Keratinocyte (primary cell): ENCODE data around the gene GOLGA6A. TPM values are rescaled to one million over a fixed set of nuclear protein-coding genes. Genes with fewer than 3 reads are reported as not detected.

ENCODE experiments used
- DNase-seq: peaks from one replicate; pipeline ENCODE4 v3.0.0-alpha.2; 2011; ENCODE audit warnings: low read depth, missing footprints, low spot score
- FAIRE-seq: peaks from 2 replicates; lab custom pipeline; 2011; peaks lifted over from hg19 to GRCh38; lab: Jason Lieb, UNC
- H2AFZ ChIP-seq: 2 replicates; pipeline ENCODE4 v1.6.0; 2012; ENCODE audit warnings: low read length, control low read depth, inconsistent platforms; ENCODE audit not compliant: control insufficient read depth
- H3K27ac ChIP-seq: 2 replicates; pipeline ENCODE4 v1.5.1; 2011; ENCODE audit warnings: low read length; ENCODE audit not compliant: control insufficient read depth, insufficient read depth
- H3K27me3 ChIP-seq: 3 replicates; pipeline ENCODE4 v1.6.0; 2011; ENCODE audit warnings: low read length; ENCODE audit not compliant: control insufficient read depth, insufficient read depth; ENCODE audit errors: extremely low read depth
- H3K36me3 ChIP-seq, 2 experiments: 2 replicates in 1 of 2; 3 replicates in 1 of 2; pipeline ENCODE4 v1.5.1; 2011; ENCODE audit warnings: low read length in 2 of 2, mild to moderate bottlenecking in 1 of 2; ENCODE audit not compliant: control insufficient read depth in 2 of 2, insufficient read depth in 2 of 2; ENCODE audit errors: extremely low read depth in 1 of 2
- H3K4me1 ChIP-seq: 3 replicates; pipeline ENCODE4 v1.5.1; 2011; ENCODE audit warnings: low read length; ENCODE audit not compliant: control insufficient read depth, insufficient read depth; ENCODE audit errors: extremely low read depth
- H3K4me2 ChIP-seq: 3 replicates; pipeline ENCODE4 v1.6.0; 2011; ENCODE audit warnings: low read depth, low read length; ENCODE audit not compliant: control insufficient read depth, insufficient read depth; ENCODE audit errors: extremely low read depth
- H3K4me3 ChIP-seq, 3 experiments: fragments of 200-600 bp in 1 of 3; sonication (generic) in 1 of 3; 2 replicates in 2 of 3; 3 replicates in 1 of 3; pipeline ENCODE4 v1.5.1; 2011 to 2016; ENCODE audit warnings: low read length in 3 of 3, mild to moderate bottlenecking in 3 of 3, control low read depth in 2 of 3, inconsistent platforms in 1 of 3, low read depth in 1 of 3, mixed read lengths in 1 of 3, mixed run types in 1 of 3, moderate library complexity in 1 of 3; ENCODE audit not compliant: control insufficient read depth in 2 of 3, insufficient read depth in 2 of 3; ENCODE audit errors: extremely low read depth in 1 of 3
- H3K79me2 ChIP-seq: 2 replicates; pipeline ENCODE4 v1.6.0; 2012; ENCODE audit warnings: low read length; ENCODE audit not compliant: control insufficient read depth, insufficient read depth
- H3K9ac ChIP-seq: 3 replicates; pipeline ENCODE4 v1.6.0; 2011; ENCODE audit warnings: low read length; ENCODE audit not compliant: control insufficient read depth, insufficient read depth; ENCODE audit errors: extremely low read depth
- H3K9me1 ChIP-seq: 3 replicates; pipeline ENCODE4 v1.6.0; 2011; ENCODE audit warnings: low read length; ENCODE audit not compliant: control insufficient read depth, insufficient read depth; ENCODE audit errors: extremely low read depth
- H3K9me3 ChIP-seq: 2 replicates; pipeline ENCODE4 v1.5.1; 2012; ENCODE audit warnings: low read depth, low read length; ENCODE audit not compliant: control insufficient read depth
- H4K20me1 ChIP-seq: 3 replicates; pipeline ENCODE4 v1.6.0; 2011; ENCODE audit warnings: low read length; ENCODE audit not compliant: control insufficient read depth, insufficient read depth; ENCODE audit errors: extremely low read depth
- EZH2 ChIP-seq: IDR thresholded peaks from one replicate; pipeline ENCODE4 v1.6.1; 2012; ENCODE audit warnings: inconsistent platforms, mild to moderate bottlenecking, low read length, moderate library complexity
- dilution Hi-C: fragments of 300-500 bp; cut with MboI; formaldehyde crosslinking; loops from one replicate; pipeline ENCODE4 v1.7.0; 2020; ENCODE audit warnings: low sequenced_read_pairs; ENCODE audit not compliant: extremely low pct_ligation_motif_present
- polyA plus RNA-seq, 5 experiments: library from polyadenylated mRNA; depleted of rRNA in 3 of 5; stranded (reverse) in 3 of 5; stranded (forward) in 1 of 5; unstranded in 1 of 5; fragments of >200 nt; gene quantifications; 1 replicate in 1 of 5; 2 replicates in 3 of 5; 3 replicates in 1 of 5; pipeline versions ENCODE4 v1.2.1 to v1.2.3, GENCODE V29; 2011 to 2012; ENCODE audit warnings: missing spikeins in 2 of 5, low read depth in 1 of 5, low replicate concordance in 1 of 5
- TF ChIP-seq, protein P1 (sequence below), 3 experiments: IDR thresholded peaks in 1 of 3; conservative IDR thresholded peaks in 1 of 3; optimal IDR thresholded peaks in 1 of 3; 2 replicates in 2 of 3; 3 replicates in 1 of 3; pipeline versions ENCODE3 to v1.5.1; 2011; ENCODE audit warnings: low read length in 3 of 3, mild to moderate bottlenecking in 3 of 3, moderate library complexity in 2 of 3, control low read depth in 1 of 3, inconsistent platforms in 1 of 3; ENCODE audit not compliant: insufficient read depth in 2 of 3; ENCODE audit errors: extremely low read depth in 1 of 3

The GOLGA6A gene
- polyA plus RNA-seq, 1 donor (not counting 4 experiments of a cell fraction or from before 2014, with no cell fraction given): not detected

DNA sequence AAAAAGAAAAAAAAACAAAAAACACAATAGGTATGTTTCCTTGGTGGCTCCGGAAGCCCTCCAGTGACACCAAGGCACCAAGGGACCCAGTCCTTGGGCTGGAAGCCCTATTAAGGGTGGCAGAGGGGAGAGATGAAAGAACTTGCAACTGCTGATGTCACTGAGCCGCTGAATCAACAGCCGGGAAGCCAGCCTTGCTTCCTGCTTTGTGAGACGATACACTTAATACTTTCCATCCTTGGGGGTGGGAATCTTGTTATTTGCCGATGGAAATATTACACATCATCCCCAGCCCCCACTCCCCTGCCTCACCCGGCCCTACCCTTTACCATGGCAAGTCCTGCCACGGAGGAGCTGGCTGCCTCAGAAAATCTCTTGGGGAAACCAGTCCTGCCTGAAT lies 42.4 kb upstream of the GOLGA6A start:
- Histone ChIP-seq H3K4me2 (no peak overlapping the region), H3K27me3 (peaks cover 57% of the 10 kb centered on the region), H2AFZ (no peak overlapping the region), H3K36me3 (no peaks in the 10 kb centered on the region), H3K4me1 (peaks cover 5% of the 10 kb centered on the region), H3K9ac (no peak overlapping the region), H3K4me3 (no peak overlapping the region), H3K9me1 (no peaks in the 10 kb centered on the region), H3K27ac (no peak overlapping the region), H3K9me3 (no peaks in the 10 kb centered on the region), H4K20me1 (no peaks in the 10 kb centered on the region), H3K79me2 (no peaks in the 10 kb centered on the region)
- DNase-seq (no peak), FAIRE-seq (no peak)
- TF ChIP-seq EZH2: no peak
- TF ChIP-seq, protein P1, sequence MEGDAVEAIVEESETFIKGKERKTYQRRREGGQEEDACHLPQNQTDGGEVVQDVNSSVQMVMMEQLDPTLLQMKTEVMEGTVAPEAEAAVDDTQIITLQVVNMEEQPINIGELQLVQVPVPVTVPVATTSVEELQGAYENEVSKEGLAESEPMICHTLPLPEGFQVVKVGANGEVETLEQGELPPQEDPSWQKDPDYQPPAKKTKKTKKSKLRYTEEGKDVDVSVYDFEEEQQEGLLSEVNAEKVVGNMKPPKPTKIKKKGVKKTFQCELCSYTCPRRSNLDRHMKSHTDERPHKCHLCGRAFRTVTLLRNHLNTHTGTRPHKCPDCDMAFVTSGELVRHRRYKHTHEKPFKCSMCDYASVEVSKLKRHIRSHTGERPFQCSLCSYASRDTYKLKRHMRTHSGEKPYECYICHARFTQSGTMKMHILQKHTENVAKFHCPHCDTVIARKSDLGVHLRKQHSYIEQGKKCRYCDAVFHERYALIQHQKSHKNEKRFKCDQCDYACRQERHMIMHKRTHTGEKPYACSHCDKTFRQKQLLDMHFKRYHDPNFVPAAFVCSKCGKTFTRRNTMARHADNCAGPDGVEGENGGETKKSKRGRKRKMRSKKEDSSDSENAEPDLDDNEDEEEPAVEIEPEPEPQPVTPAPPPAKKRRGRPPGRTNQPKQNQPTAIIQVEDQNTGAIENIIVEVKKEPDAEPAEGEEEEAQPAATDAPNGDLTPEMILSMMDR (optimal IDR thresholded peaks at IDR 0.05 in 1 of 3, IDR thresholded peaks at IDR 0.05 in 1 of 3, conservative IDR thresholded peaks at IDR 0.05 in 1 of 3; ENCODE audit: extremely low read depth in 1 of 3, insufficient read depth in 2 of 3, low read length in 3 of 3): no peak
- dilution Hi-C loops: no loop called here

DNA sequence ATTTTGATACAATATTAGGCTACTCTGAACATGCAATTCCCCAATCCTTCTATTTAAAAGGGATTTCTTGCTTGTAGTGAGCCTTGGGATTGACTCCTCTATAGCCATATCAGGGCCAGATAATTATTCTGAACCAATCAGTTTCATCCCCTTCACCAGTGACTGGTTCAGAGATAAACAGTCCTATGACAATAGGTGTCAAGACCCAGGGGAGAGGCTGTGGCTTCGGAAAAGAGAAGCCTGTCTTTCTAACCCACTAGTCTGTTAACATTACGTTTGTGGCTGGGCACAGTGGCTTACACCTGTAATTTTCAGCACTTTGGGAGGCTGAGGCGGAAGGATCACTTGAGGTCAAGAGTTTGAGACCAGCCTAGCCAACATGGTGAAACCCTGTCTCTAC lies 41.8 kb upstream of the GOLGA6A start:
- dilution Hi-C loops: no loop called here
- no peaks in the 10 kb centered on the region for H3K9me3 ChIP-seq
- no peaks in the 10 kb centered on the region for H3K36me3 ChIP-seq
- no peak overlapping the region for H3K4me2 ChIP-seq
- H3K9me1 ChIP-seq: no peaks in the 10 kb centered on the region
- DNase-seq (no peak), FAIRE-seq (no peak)
- H3K9ac ChIP-seq: no peak overlapping the region
- H3K27ac ChIP-seq: no peak overlapping the region
- peaks cover 5% of the 10 kb centered on the region for H3K4me1 ChIP-seq
- H3K27me3 ChIP-seq: peaks cover 51% of the 10 kb centered on the region
- H2AFZ ChIP-seq: no peak overlapping the region
- H4K20me1 ChIP-seq: no peaks in the 10 kb centered on the region
- H3K4me3 ChIP-seq: no peak overlapping the region
- TF ChIP-seq, protein P1 (optimal IDR thresholded peaks at IDR 0.05 in 1 of 3, IDR thresholded peaks at IDR 0.05 in 1 of 3, conservative IDR thresholded peaks at IDR 0.05 in 1 of 3; ENCODE audit: extremely low read depth in 1 of 3, insufficient read depth in 2 of 3, low read length in 3 of 3): no peak
- TF ChIP-seq EZH2: no peak
- no peaks in the 10 kb centered on the region for H3K79me2 ChIP-seq
